ENCODE data around the gene MCEMP1.

MCEMP1 gene

GRCh38 chr19:7637374-7638256 is 39.3 kb upstream of the MCEMP1 start:
- in situ Hi-C loops (cut with HindIII; ENCODE audit: low pct_ligation_motif_present, low sequenced_read_pairs), result no loop called here
- Histone ChIP-seq H3K27ac (no peak overlapping the region), H3K36me3 (replicated peaks) (no peaks in the 10 kb centered on the region), H3K4me3 (ENCODE audit: low read depth, low read length) (peak overlapping the region; percentile 42), H3K27me3 (replicated peaks) (no peaks in the 10 kb centered on the region)
- DNase-seq, result no peak
- TF ChIP-seq CTCF (IDR thresholded peaks at IDR 0.05; ENCODE audit: low read depth, low read length, missing control alignments), result no peak

GRCh38 chr19:7638802-7639465 is 38.0 kb upstream of the MCEMP1 start:
- no peak overlapping the region for H3K4me3 ChIP-seq (ENCODE audit: low read depth, low read length)
- H3K36me3 ChIP-seq (replicated peaks), result no peaks in the 10 kb centered on the region
- no peak for TF ChIP-seq CTCF (IDR thresholded peaks at IDR 0.05; ENCODE audit: low read depth, low read length, missing control alignments)
- DNase-seq, result no peak
- no peak overlapping the region for H3K27ac ChIP-seq
- no peaks in the 10 kb centered on the region for H3K27me3 ChIP-seq (replicated peaks)
- in situ Hi-C loops (cut with HindIII; ENCODE audit: low pct_ligation_motif_present, low sequenced_read_pairs), result no loop called here

GRCh38 chr19:7639863-7640348 is 37.0 kb upstream of the MCEMP1 start:
- Histone ChIP-seq H3K4me3 (ENCODE audit: low read depth, low read length) (no peak overlapping the region), H3K27me3 (replicated peaks) (no peaks in the 10 kb centered on the region), H3K36me3 (replicated peaks) (no peaks in the 10 kb centered on the region), H3K27ac (no peak overlapping the region)
- TF ChIP-seq CTCF (IDR thresholded peaks at IDR 0.05; ENCODE audit: low read depth, low read length, missing control alignments), result no peak
- in situ Hi-C loops (cut with HindIII; ENCODE audit: low pct_ligation_motif_present, low sequenced_read_pairs), result no loop called here
- DNase-seq, result no peak

GRCh38 chr19:7640803-7641202 is 36.1 kb upstream of the MCEMP1 start:
- no peak for DNase-seq
- Histone ChIP-seq H3K36me3 (replicated peaks) (no peaks in the 10 kb centered on the region), H3K27ac (no peak overlapping the region), H3K27me3 (replicated peaks) (no peaks in the 10 kb centered on the region), H3K4me3 (ENCODE audit: low read depth, low read length) (no peak overlapping the region)
- no peak for TF ChIP-seq CTCF (IDR thresholded peaks at IDR 0.05; ENCODE audit: low read depth, low read length, missing control alignments)
- in situ Hi-C loops (cut with HindIII; ENCODE audit: low pct_ligation_motif_present, low sequenced_read_pairs), result no loop called here

- no peaks in the 10 kb centered on the region for H3K27me3 ChIP-seq (replicated peaks)
- in situ Hi-C loops (cut with HindIII; ENCODE audit: low pct_ligation_motif_present, low sequenced_read_pairs), result no loop called here
- TF ChIP-seq CTCF (IDR thresholded peaks at IDR 0.05; ENCODE audit: low read depth, low read length, missing control alignments), result no peak
- no peak overlapping the region for H3K27ac ChIP-seq
- H3K4me3 ChIP-seq (ENCODE audit: low read depth, low read length), result no peak overlapping the region
- H3K36me3 ChIP-seq (replicated peaks), result no peaks in the 10 kb centered on the region
- DNase-seq, result no peak
Observed at GRCh38 chr19:7641290-7642276, 35.3 kb upstream of the MCEMP1 start.

Data from brain microvascular endothelial cell (primary cell).